Neuron (in vitro differentiated cells): ENCODE data around the gene NDEL1.
"Not testable (repeated sequence)": the region's sequence is repeated elsewhere in the genome, so short reads cannot be mapped to it uniquely, and the experiment has no call there.

Experiments used
- H2AFZ ChIP-seq: one replicate; pipeline ENCODE4 v1.6.1; 2013; ENCODE audit warnings: low read depth, mild to moderate bottlenecking, inconsistent platforms, low read length, moderate library complexity
- H3K27me3 ChIP-seq: one replicate; pipeline ENCODE4 v1.6.1; 2013; ENCODE audit warnings: low read length; ENCODE audit not compliant: insufficient read depth
- H3K36me3 ChIP-seq: one replicate; pipeline ENCODE4 v1.6.1; 2013; ENCODE audit warnings: low read length; ENCODE audit not compliant: insufficient read depth
- H3K4me1 ChIP-seq: one replicate; pipeline ENCODE4 v1.6.1; 2013; ENCODE audit warnings: low read length; ENCODE audit not compliant: insufficient read depth
- H3K4me3 ChIP-seq: 2 replicates; pipeline ENCODE4 v1.5.1; 2013; ENCODE audit warnings: mild to moderate bottlenecking, low read length, moderate library complexity
- H3K9me3 ChIP-seq: one replicate; pipeline ENCODE4 v1.6.1; 2013; ENCODE audit warnings: low read length

Gene NDEL1, protein sequence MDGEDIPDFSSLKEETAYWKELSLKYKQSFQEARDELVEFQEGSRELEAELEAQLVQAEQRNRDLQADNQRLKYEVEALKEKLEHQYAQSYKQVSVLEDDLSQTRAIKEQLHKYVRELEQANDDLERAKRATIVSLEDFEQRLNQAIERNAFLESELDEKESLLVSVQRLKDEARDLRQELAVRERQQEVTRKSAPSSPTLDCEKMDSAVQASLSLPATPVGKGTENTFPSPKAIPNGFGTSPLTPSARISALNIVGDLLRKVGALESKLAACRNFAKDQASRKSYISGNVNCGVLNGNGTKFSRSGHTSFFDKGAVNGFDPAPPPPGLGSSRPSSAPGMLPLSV

DNA sequence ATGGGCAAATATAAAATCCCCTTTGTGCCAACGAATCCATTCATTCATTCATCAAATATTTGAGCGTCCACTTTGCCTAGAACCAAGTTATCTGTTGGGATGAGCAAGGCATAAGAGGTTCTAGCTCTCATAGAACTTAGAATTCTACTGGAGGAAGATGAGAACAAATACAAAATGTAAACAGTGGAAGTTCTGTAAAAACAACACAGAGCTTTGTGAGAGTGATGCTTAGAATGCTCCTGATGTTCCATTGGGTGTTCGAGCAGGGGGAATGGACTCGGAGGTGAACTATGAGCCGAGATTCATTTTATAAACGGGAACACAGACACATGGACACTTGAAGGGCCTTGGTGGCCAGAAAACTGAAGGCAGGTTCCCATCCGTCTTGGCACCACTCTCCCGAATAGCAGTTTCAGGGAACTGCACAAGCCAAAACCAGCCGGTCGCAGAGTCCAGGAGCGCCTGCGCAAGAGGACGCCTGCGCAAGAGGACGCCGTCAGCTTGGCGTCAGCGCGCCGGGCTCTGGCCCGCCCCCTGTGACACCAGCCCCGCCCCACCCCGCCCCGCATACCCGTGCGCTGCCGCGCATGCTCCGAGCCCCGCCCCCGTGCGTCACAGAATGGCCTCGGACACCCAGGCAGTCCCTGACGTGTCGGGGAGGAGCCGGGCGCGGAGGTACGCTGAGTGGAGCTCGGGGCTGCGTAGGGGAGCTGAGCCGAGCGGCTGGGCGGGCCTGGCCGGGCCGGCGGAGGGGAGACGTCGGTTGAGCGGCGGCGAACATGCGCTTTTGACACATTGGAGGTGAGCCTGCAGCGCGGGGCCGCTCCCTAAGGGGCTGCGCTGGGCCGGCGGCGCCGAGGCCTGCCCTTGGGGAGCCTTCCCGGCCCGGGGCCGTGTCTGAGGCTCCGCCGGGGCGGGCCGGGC is at the start of gene NDEL1:
Gene NDEL1, plus strand, starts transcription at position 640 of the 924 bp plus-strand sequence. CDS start 8,388 bp downstream, outside the sequence.
- Histone ChIP-seq H3K36me3 (no peaks in the 10 kb centered on the region), H3K4me3 (peak within 1 kb of the TSS; percentile 88), H3K9me3 (no peaks in the 10 kb centered on the region), H2AFZ (peak within 1 kb of the TSS; percentile 89), H3K27me3 (no peaks in the 10 kb centered on the region), H3K4me1 (peaks cover 9% of the 10 kb centered on the region)

DNA sequence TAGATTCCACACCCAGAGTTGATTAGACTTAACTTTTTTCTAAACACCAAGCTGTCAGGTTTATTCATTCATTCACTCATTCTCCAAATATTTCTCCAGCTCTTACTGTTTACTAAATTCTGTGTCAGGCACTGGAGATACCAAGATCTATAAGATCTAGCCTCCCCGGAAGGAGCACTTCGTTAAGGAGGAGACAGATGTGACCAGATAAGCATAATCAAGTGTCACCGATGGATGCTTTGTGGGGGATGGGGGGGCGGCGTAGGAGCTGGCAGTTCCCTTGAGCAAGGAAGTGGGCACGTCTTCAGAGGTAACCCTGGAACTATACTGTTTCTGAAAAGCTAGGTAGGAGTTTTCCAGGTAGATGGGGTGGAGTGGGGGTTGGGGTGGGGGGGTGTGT is 48.8 kb upstream of the NDEL1 start:
- Histone ChIP-seq H3K4me1 (peaks cover 9% of the 10 kb centered on the region), H3K4me3 (no peak overlapping the region), H2AFZ (no peak overlapping the region), H3K9me3 (no peaks in the 10 kb centered on the region), H3K36me3 (peaks cover 2% of the 10 kb centered on the region), H3K27me3 (no peaks in the 10 kb centered on the region)

DNA sequence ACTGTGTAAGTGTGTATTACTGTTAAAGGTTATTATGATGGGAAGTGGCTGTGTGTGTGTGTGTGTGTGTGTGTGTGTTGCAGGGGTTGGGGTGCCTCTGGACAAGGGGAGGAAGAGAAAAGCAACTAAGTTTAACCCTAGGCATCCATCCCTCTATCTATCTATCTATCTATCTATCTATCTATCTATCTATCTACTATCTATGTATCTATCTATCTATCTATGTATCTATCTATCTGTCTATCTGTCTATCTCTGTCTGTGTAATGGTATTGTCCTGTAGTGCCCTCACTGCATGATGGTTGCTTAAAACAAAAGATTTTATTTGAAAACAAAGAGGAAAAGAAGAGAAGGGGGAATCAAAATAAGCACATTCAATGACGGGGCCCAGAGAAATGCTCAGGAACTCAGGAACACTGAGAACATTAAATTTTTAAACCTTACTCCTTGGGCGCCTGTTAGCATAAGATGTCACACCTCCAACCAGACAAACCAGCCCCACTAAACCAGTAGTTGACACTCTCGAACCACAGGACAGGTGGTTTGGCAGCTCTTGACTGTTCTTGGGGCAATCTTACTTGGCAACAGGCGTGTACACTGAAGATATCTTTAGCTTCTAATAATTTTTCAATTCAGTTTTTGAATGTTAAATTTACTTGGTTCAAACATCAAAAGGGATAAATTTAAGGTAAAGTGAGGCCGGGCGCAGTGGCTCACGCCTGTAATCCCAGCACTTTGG is 47.6 kb upstream of the NDEL1 start:
- Histone ChIP-seq H3K4me3 (no peak overlapping the region), H3K36me3 (no peaks in the 10 kb centered on the region), H3K9me3 (no peaks in the 10 kb centered on the region), H3K4me1 (peaks cover 6% of the 10 kb centered on the region), H2AFZ (no peak overlapping the region), H3K27me3 (no peaks in the 10 kb centered on the region)

GRCh38 chr17:8391711-8392110 is 44.0 kb upstream of the NDEL1 start:
- Histone ChIP-seq H3K4me3 (no peak overlapping the region), H3K4me1 (no peaks in the 10 kb centered on the region), H3K27me3 (no peaks in the 10 kb centered on the region), H3K36me3 (no peaks in the 10 kb centered on the region), H2AFZ (no peak overlapping the region), H3K9me3 (no peaks in the 10 kb centered on the region)

- no peaks in the 10 kb centered on the region for H3K27me3 ChIP-seq
- no peaks in the 10 kb centered on the region for H3K4me1 ChIP-seq
- H3K4me3 ChIP-seq = no peak overlapping the region
- no peaks in the 10 kb centered on the region for H3K9me3 ChIP-seq
- H3K36me3 ChIP-seq = no peaks in the 10 kb centered on the region
- no peak overlapping the region for H2AFZ ChIP-seq
Observed at GRCh38 chr17:8392274-8392673, 43.4 kb upstream of the NDEL1 start.

- H2AFZ ChIP-seq = no peak overlapping the region
Observed at GRCh38 chr17:8392674-8393469, 42.8 kb upstream of the NDEL1 start.

DNA sequence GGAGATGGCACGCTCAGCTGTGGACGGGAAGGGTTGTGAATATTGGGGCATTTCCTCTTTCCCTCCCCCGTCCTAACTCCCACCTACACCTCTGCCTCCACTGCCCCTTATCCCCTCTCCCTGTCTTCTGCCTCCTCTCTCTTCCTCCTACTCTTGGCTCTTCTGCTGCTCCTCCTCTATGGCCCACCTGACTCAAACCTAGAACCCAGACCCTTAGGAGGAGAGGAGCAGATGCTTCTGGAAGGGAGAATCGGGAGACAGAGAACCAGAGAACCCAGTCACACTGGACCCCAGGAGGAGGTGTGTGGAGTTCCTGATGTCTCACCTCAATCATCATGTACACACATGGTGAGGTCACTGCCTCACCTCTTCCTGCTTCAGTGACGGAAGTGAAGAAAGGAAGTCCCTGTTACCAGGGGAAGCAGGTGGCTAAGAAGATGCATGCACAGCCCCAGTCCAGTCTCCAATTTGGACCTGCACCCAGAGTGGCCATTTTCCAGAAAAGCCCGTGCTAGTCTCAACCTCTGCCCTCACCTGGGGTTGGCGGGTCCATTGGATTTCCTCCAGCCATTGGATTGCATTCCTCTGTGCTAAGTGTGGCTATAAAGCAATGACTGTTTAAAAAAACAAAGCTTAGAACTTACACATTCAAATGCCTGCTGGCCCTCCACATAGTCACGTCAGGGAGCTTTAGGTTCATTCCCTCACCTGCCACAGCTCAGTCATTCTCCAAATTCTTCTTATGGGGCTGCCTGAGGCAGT is 42.0 kb upstream of the NDEL1 start:
- Histone ChIP-seq H3K4me1 (no peaks in the 10 kb centered on the region), H3K36me3 (no peaks in the 10 kb centered on the region), H3K4me3 (no peak overlapping the region), H2AFZ (no peak overlapping the region), H3K27me3 (peaks cover 5% of the 10 kb centered on the region), H3K9me3 (no peaks in the 10 kb centered on the region)

More at GRCh38 chr17:8392674-8393469, 42.8 kb upstream of the NDEL1 start:
- H3K27me3 ChIP-seq = peaks cover 5% of the 10 kb centered on the region
- H3K36me3 ChIP-seq = no peaks in the 10 kb centered on the region
- no peaks in the 10 kb centered on the region for H3K9me3 ChIP-seq
- no peak overlapping the region for H3K4me3 ChIP-seq
- H3K4me1 ChIP-seq = no peaks in the 10 kb centered on the region

- not testable (repeated sequence) for H3K4me1 ChIP-seq, H3K4me3 ChIP-seq, H2AFZ ChIP-seq, H3K9me3 ChIP-seq, H3K36me3 ChIP-seq, H3K27me3 ChIP-seq
Observed at GRCh38 chr17:8394497-8394896, 41.2 kb upstream of the NDEL1 start.

GRCh38 chr17:8397636-8398035 is 38.0 kb upstream of the NDEL1 start, which contains the start of gene RNF222:
RNF222 (minus strand) TSS chr17:8397827; CDS start chr17:8393461, 4,366 bp downstream.
- Histone ChIP-seq H3K9me3 (no peaks in the 10 kb centered on the region), H3K27me3 (peaks cover 10% of the 10 kb centered on the region), H3K36me3 (no peaks in the 10 kb centered on the region), H3K4me3 (no peak within 1 kb of the TSS), H2AFZ (no peak within 1 kb of the TSS), H3K4me1 (no peaks in the 10 kb centered on the region)

- H3K9me3 ChIP-seq = no peaks in the 10 kb centered on the region
- H2AFZ ChIP-seq = no peak overlapping the region
- peaks cover 10% of the 10 kb centered on the region for H3K27me3 ChIP-seq
- no peak overlapping the region for H3K4me3 ChIP-seq
- H3K36me3 ChIP-seq = no peaks in the 10 kb centered on the region
- no peaks in the 10 kb centered on the region for H3K4me1 ChIP-seq
Observed at GRCh38 chr17:8398980-8399379, 36.7 kb upstream of the NDEL1 start.

- H3K36me3 ChIP-seq = no peaks in the 10 kb centered on the region
- no peaks in the 10 kb centered on the region for H3K9me3 ChIP-seq
- peaks cover 10% of the 10 kb centered on the region for H3K27me3 ChIP-seq
- H3K4me1 ChIP-seq = no peaks in the 10 kb centered on the region
- H3K4me3 ChIP-seq = no peak overlapping the region
- H2AFZ ChIP-seq = no peak overlapping the region
Observed at GRCh38 chr17:8401107-8401506, 34.6 kb upstream of the NDEL1 start.
